Naive thymus-derived CD8-positive, alpha-beta T cell (primary cell): ENCODE results near the gene TMPRSS13. TPM values are rescaled to one million over a fixed set of nuclear protein-coding genes. Genes with fewer than 3 reads are reported as not detected.

Experiments used
- ATAC-seq, 2 donors: fragments of 150-1000 bp; cut with Tn5 transposase in 1 of 2; sonication (Bioruptor Pico), chemical (Tn5 transposase) in 1 of 2; 1 replicate in 1 of 2; 2 replicates in 1 of 2; pipeline ENCODE4 v1.10.0; 2021; ENCODE audit warnings: mild to moderate bottlenecking in 2 of 2, moderate library complexity in 2 of 2
- POLR2A ChIA-PET: fragments of 350-600 bp; sonication (Branson Sonifier 250); formaldehyde crosslinking; loops from one replicate; lab custom pipeline; 2021; ENCODE audit warnings: antibody characterized with exemption; lab: Charles Lee
- DNase-seq, 10 donors: peaks; one replicate each; pipeline versions ENCODE4 v3.0.0 to v3.0.0-alpha.2; 2020 to 2022
- H3K27ac Mint-ChIP-seq, 10 donors: one replicate each; pipeline ENCODE4 v1.8.0; 2020 to 2022; ENCODE audit warnings: mild to moderate bottlenecking in 10 of 10, mixed read lengths in 10 of 10, moderate library complexity in 4 of 10, inconsistent platforms in 1 of 10
- H3K27me3 Mint-ChIP-seq, 5 donors: one replicate each; pipeline ENCODE4 v1.8.0; 2021 to 2022; ENCODE audit warnings: mixed read lengths in 5 of 5
- H3K36me3 Mint-ChIP-seq, 3 donors: one replicate each; pipeline ENCODE4 v1.8.0; 2020 to 2022; ENCODE audit warnings: mixed read lengths in 3 of 3, mild to moderate bottlenecking in 2 of 3, inconsistent platforms in 1 of 3
- H3K4me1 Mint-ChIP-seq, 4 donors: one replicate each; pipeline ENCODE4 v1.8.0; 2021 to 2022; ENCODE audit warnings: mixed read lengths in 4 of 4
- H3K4me3 Mint-ChIP-seq, 10 donors: one replicate each; pipeline ENCODE4 v1.8.0; 2020 to 2022; ENCODE audit warnings: mild to moderate bottlenecking in 10 of 10, mixed read lengths in 10 of 10, moderate library complexity in 6 of 10, inconsistent platforms in 1 of 10
- H3K9me3 Mint-ChIP-seq, 9 donors: one replicate each; pipeline ENCODE4 v1.8.0; 2020 to 2022; ENCODE audit warnings: mixed read lengths in 9 of 9, mild to moderate bottlenecking in 3 of 9, inconsistent platforms in 1 of 9, moderate library complexity in 1 of 9
- polyA plus RNA-seq, 3 donors: library from polyadenylated mRNA; unstranded; fragments of 300-500 nt; fragmentation: Illumina TruSeq; gene quantifications; one replicate each; pipeline ENCODE4 v1.2.3, GENCODE V29; 2021
- total RNA-seq, 8 experiments: library from RNA in 2 of 8; stranded (reverse) in 2 of 8; gene quantifications; one replicate each; pipeline ENCODE4 v1.2.3 and lab custom pipeline; 2021 to 2026

Gene TMPRSS13
- total and polyA plus RNA-seq, 5 experiments from 2014 or later = 0.05 to 9.2 (median 1.5) TPM

DNA sequence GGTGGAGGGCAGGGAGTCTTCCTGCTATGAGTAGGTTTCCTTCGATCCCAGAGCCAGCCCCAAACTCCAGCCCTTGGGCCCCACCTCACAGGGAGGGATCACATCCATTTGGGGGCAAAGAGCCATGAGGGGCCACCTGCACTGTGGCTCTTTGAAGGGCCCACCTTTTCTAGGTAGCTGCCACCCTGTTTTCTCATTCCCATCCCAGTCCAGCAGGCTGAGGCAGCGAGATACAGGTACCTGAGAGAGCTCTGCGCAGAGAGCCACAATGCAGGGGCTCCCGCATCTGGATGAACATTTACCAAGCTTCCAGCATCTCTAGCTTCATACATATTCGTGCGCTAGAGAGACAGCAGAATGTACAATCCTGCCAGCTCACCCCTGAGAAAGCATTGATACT is 69.1 kb downstream of the TMPRSS13 start:
- no peak overlapping the region for H3K4me3 Mint-ChIP-seq
- no peak for ATAC-seq
- peaks cover 0 to 8% (median 3%) of the 10 kb centered on the region in 5 donors for H3K27me3 Mint-ChIP-seq
- POLR2A ChIA-PET = no interaction called here
- no peak for DNase-seq
- H3K27ac Mint-ChIP-seq = peak overlapping the region in 1 of 10 donors; percentile 60
- no peaks in the 10 kb centered on the region for H3K36me3 Mint-ChIP-seq
- H3K9me3 Mint-ChIP-seq = no peaks in the 10 kb centered on the region
- peaks cover 2 to 6% (median 3%) of the 10 kb centered on the region in 4 donors for H3K4me1 Mint-ChIP-seq

DNA sequence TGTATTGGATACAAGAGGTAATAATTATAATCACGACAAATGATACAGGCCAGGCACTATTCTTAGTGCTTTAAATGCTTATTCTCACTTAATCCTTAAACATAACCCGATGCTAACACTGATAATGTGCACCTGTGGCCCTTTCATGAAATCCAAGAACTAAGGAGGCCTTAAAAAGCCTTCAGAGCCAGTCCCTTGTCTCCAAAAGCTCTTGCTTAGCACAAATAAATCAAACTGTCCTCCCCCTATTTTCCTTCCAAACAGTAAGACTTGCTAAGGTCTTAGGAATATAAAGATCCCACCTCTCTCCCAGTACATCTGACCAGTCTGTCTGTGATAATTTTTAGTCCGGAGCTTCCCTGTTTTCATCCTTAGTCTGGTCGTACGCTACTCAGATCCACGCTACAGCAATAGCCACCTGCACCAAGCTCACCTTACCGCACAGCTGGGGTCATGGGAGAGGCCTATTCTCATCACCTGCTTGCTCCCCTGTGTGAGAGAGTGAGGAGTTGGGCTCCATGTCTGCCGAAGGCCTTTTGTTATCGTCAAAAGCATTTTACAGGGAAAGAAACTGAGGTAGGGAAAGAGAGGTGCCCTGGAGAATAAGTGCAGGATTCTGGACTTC is 69.6 kb downstream of the TMPRSS13 start:
- Mint-ChIP-seq H3K36me3 (no peaks in the 10 kb centered on the region), H3K4me1 (peaks cover 2 to 6% (median 4%) of the 10 kb centered on the region in 4 donors), H3K27ac (peak overlapping the region in 1 of 10 donors; percentile 60), H3K9me3 (no peaks in the 10 kb centered on the region), H3K27me3 (peaks cover 0 to 8% (median 3%) of the 10 kb centered on the region in 5 donors), H3K4me3 (no peak overlapping the region)
- POLR2A ChIA-PET = no interaction called here
- DNase-seq = no peak
- no peak for ATAC-seq

- Mint-ChIP-seq H3K27ac (peak overlapping the region in 1 of 10 donors; percentile 66), H3K27me3 (peaks cover 0 to 8% (median 4%) of the 10 kb centered on the region in 5 donors), H3K9me3 (no peaks in the 10 kb centered on the region), H3K36me3 (no peaks in the 10 kb centered on the region), H3K4me3 (no peak overlapping the region), H3K4me1 (peaks cover 2 to 6% (median 4%) of the 10 kb centered on the region in 4 donors)
- DNase-seq (no peak), ATAC-seq (no peak)
- POLR2A ChIA-PET = no interaction called here
Measured at GRCh38 chr11:117859061-117859460, 70.1 kb downstream of the TMPRSS13 start.

GRCh38 chr11:117857734-117858414 is 71.3 kb downstream of the TMPRSS13 start:
- Mint-ChIP-seq H3K27ac (peak overlapping the region in 1 of 10 donors; percentile 66), H3K27me3 (peaks cover 0 to 8% (median 4%) of the 10 kb centered on the region in 5 donors), H3K9me3 (peaks cover 0 to 5% (median 3%) of the 10 kb centered on the region in 9 donors), H3K36me3 (peaks cover 0 to 3% (median 0%) of the 10 kb centered on the region in 3 donors), H3K4me1 (peaks cover 2 to 6% (median 4%) of the 10 kb centered on the region in 4 donors), H3K4me3 (no peak overlapping the region)
- POLR2A ChIA-PET = no interaction called here
- no peak for DNase-seq
- no peak for ATAC-seq

- POLR2A ChIA-PET = no interaction called here
- Mint-ChIP-seq H3K9me3 (peaks cover 3 to 13% (median 9%) of the 10 kb centered on the region in 9 donors), H3K36me3 (peaks cover 0 to 8% (median 3%) of the 10 kb centered on the region in 3 donors), H3K4me3 (no peak overlapping the region), H3K4me1 (peaks cover 0 to 2% (median 0%) of the 10 kb centered on the region in 4 donors), H3K27ac (no peak overlapping the region), H3K27me3 (peaks cover 0 to 13% (median 4%) of the 10 kb centered on the region in 5 donors)
- ATAC-seq = no peak
- peak in 1 of 10 donors; percentile 11 for DNase-seq
Measured at GRCh38 chr11:117855912-117856651, 73.1 kb downstream of the TMPRSS13 start.

DNA sequence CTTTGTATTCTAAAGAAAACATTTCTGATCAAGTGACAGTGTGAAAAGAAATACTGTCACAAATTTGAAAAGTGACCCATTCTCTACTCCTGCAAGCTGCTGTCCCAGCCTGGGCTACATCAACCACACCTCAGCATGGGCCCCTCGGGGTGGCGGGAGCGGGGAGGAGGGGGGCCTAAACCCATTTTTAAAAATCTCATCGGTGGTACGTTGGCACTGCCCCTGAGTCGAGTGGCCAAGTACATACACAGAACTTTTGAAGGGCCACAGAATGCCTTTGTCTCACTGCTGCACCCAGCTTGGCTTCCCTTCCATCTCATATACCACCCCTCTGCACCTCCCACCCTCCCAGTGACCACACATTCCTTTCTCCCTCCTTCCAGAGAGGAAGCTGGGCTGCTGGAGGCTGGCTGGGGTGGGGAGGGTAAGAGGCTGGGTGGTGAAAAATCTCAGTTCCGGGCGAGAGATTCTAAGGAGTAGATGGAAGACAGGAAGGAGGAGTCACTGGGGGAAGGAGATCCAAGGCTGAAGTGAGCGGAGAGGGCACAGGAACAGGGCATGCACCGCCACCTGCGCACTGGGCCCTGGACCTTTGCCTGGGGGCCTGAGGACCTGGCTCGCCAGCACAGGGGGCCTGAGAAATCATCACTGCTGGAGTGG is 73.9 kb downstream of the TMPRSS13 start:
- H3K36me3 Mint-ChIP-seq = peaks cover 0 to 8% (median 3%) of the 10 kb centered on the region in 3 donors
- no peak overlapping the region for H3K4me3 Mint-ChIP-seq
- peaks cover 0 to 2% (median under 1%) of the 10 kb centered on the region in 4 donors for H3K4me1 Mint-ChIP-seq
- POLR2A ChIA-PET = no interaction called here
- H3K27ac Mint-ChIP-seq = no peak overlapping the region
- no peak for DNase-seq
- peaks cover 0 to 13% (median 4%) of the 10 kb centered on the region in 5 donors for H3K27me3 Mint-ChIP-seq
- peaks cover 3 to 13% (median 9%) of the 10 kb centered on the region in 9 donors for H3K9me3 Mint-ChIP-seq
- no peak for ATAC-seq

- Mint-ChIP-seq H3K9me3 (peaks cover 3 to 13% (median 9%) of the 10 kb centered on the region in 9 donors), H3K4me1 (peaks cover 4 to 7% (median 6%) of the 10 kb centered on the region in 4 donors), H3K27me3 (peaks cover 0 to 13% (median 4%) of the 10 kb centered on the region in 5 donors), H3K27ac (no peak overlapping the region), H3K4me3 (no peak overlapping the region), H3K36me3 (peaks cover 0 to 8% (median 3%) of the 10 kb centered on the region in 3 donors)
- POLR2A ChIA-PET = no interaction called here
- DNase-seq (no peak), ATAC-seq (no peak)
Measured at GRCh38 chr11:117852309-117852708, 76.9 kb downstream of the TMPRSS13 start.

DNA sequence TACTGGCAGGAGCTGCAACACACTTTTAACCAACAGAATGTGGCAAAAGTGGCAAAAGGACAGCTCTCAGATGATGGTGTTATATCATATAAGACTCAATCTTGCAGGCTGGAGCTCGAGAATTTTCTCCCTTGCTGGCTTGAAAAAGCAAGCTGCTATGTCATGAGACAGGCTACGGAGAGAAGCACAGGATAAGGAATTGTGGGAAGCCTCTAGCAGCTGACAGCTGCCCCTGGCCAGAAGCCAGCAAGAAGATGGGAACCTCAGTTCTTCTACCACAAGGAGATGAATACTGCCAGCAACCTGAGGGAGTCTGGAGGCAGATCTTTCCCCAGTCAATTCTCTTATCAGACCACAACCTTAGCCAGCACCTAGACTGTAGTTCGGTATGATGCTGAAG is 77.3 kb downstream of the TMPRSS13 start:
- Mint-ChIP-seq H3K36me3 (peaks cover 0 to 8% (median 3%) of the 10 kb centered on the region in 3 donors), H3K27ac (no peak overlapping the region), H3K27me3 (peaks cover 0 to 13% (median 2%) of the 10 kb centered on the region in 5 donors), H3K4me3 (no peak overlapping the region), H3K4me1 (peaks cover 4 to 7% (median 6%) of the 10 kb centered on the region in 4 donors), H3K9me3 (peaks cover 3 to 13% (median 9%) of the 10 kb centered on the region in 9 donors)
- POLR2A ChIA-PET = interaction anchor here (0.7 kb wide), 1 partner anchor 350 kb away, joined by 3 read pairs; no protein-coding TSS in a partner anchor
- no peak for ATAC-seq
- peak in 1 of 10 donors; percentile 9 for DNase-seq

DNA sequence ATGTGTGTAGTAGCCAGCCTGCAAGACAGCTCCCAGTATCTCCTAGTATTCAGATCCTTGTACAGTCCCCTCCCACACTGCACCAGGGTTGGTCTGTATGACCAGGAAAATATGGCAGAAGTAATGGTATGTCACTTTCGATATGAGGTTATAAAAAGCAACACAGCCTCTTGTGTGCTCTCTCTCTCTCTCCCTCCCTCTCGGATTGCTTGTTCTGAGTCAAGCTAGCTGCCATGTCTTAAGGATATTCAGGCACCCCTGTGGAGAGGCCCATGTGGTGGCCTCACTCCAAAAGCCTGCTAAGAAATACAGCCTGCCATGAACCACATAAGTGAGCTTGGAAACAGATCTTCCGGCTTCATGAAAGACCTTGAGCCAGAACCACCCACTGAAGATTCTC is 78.1 kb downstream of the TMPRSS13 start:
- no peak overlapping the region for H3K4me3 Mint-ChIP-seq
- H3K9me3 Mint-ChIP-seq = peaks cover 3 to 13% (median 9%) of the 10 kb centered on the region in 9 donors
- POLR2A ChIA-PET = interaction anchor here (0.7 kb wide), 1 partner anchor 351 kb away, joined by 3 read pairs; no protein-coding TSS in a partner anchor
- H3K36me3 Mint-ChIP-seq = peaks cover 0 to 8% (median 3%) of the 10 kb centered on the region in 3 donors
- no peak for DNase-seq
- peaks cover 4 to 7% (median 6%) of the 10 kb centered on the region in 4 donors for H3K4me1 Mint-ChIP-seq
- ATAC-seq = no peak
- H3K27me3 Mint-ChIP-seq = peaks cover 0 to 13% (median 2%) of the 10 kb centered on the region in 5 donors
- H3K27ac Mint-ChIP-seq = no peak overlapping the region
